Muscle of leg (tissue), 11 donors: Measurements from ENCODE around the gene CEACAM4. TPM values are rescaled to one million over a fixed set of nuclear protein-coding genes. Genes with fewer than 3 reads are reported as not detected.

Experiments used
- DNase-seq: peaks from one replicate; pipeline ENCODE4 v3.0.0; 2013
- H3K27ac ChIP-seq: one replicate; pipeline ENCODE4 v1.5.1; 2013; ENCODE audit warnings: mild to moderate bottlenecking, low read length, control low read depth
- H3K27me3 ChIP-seq: one replicate; pipeline ENCODE4 v1.6.1; 2013; ENCODE audit warnings: low read length; ENCODE audit not compliant: control insufficient read depth, insufficient read depth
- H3K36me3 ChIP-seq: one replicate; pipeline ENCODE4 v1.6.1; 2013; ENCODE audit warnings: low read length; ENCODE audit not compliant: control insufficient read depth, insufficient read depth
- H3K4me1 ChIP-seq: one replicate; pipeline ENCODE4 v1.6.1; 2013; ENCODE audit warnings: low read length; ENCODE audit not compliant: control insufficient read depth, insufficient read depth
- H3K4me3 ChIP-seq: one replicate; pipeline ENCODE4 v1.5.1; 2013; ENCODE audit warnings: low read length, control low read depth
- H3K9me3 ChIP-seq: replicated peaks from 2 replicates; pipeline ENCODE4 v1.6.1; 2013; ENCODE audit warnings: low read depth, low read length; ENCODE audit not compliant: control insufficient read depth
- WGBS: methylation state at CpG from one replicate; pipeline ENCODE4 v1.1.5; 2013; ENCODE audit warnings: missing lambda C conversion rate; ENCODE audit not compliant: insufficient coverage; 5-methylcytosine and 5-hydroxymethylcytosine counted together
- polyA plus RNA-seq, 8 donors: library from polyadenylated mRNA; unstranded; fragments of 120-200 nt; gene quantifications; one replicate each; pipeline versions ENCODE4 v1.2.1 to v1.2.3, GENCODE V29; 2013; ENCODE audit warnings: inconsistent platforms in 1 of 8, low replicate concordance in 1 of 8; ENCODE audit not compliant: insufficient read length in 8 of 8, insufficient read depth in 1 of 8
- total RNA-seq: library from RNA; stranded (reverse); fragments of 120-200 nt; gene quantifications from one replicate; pipeline ENCODE4 v1.2.4, GENCODE V29; 2013

CEACAM4 gene
- total and polyA plus RNA-seq, 9 donors: 0.10 to 0.35 (median 0.25) TPM; not detected in 3

- Histone ChIP-seq H3K27me3 (no peaks in the 10 kb centered on the region), H3K4me1 (no peaks in the 10 kb centered on the region), H3K4me3 (no peak overlapping the region), H3K27ac (no peak overlapping the region), H3K9me3 (no peaks in the 10 kb centered on the region), H3K36me3 (no peaks in the 10 kb centered on the region)
- no CpG with 5 or more reads among the region's 6 CpGs for WGBS
- peak; percentile 16 for DNase-seq
Measured at GRCh38 chr19:41641879-41642485, 15.1 kb upstream of the CEACAM4 start.

GRCh38 chr19:41638641-41639081 is 11.8 kb upstream of the CEACAM4 start:
- Histone ChIP-seq H3K27ac (no peak overlapping the region), H3K4me1 (no peaks in the 10 kb centered on the region), H3K36me3 (no peaks in the 10 kb centered on the region), H3K27me3 (no peaks in the 10 kb centered on the region), H3K9me3 (no peaks in the 10 kb centered on the region), H3K4me3 (no peak overlapping the region)
- DNase-seq: no peak
- WGBS: 45% methylated on average over 3 of the region's 6 CpGs

GRCh38 chr19:41637484-41637883 is 10.6 kb upstream of the CEACAM4 start:
- Histone ChIP-seq H3K9me3 (no peaks in the 10 kb centered on the region), H3K36me3 (no peaks in the 10 kb centered on the region), H3K4me3 (no peak overlapping the region), H3K27me3 (no peaks in the 10 kb centered on the region), H3K27ac (no peak overlapping the region), H3K4me1 (no peaks in the 10 kb centered on the region)
- no peak for DNase-seq
- WGBS: 60% methylated on average over 1 of the region's 2 CpGs

GRCh38 chr19:41627966-41628675 is 1.2 kb upstream of the CEACAM4 start:
- no peak for DNase-seq
- no peak overlapping the region for H3K4me3 ChIP-seq
- WGBS: 48% methylated on average over 6 of the region's 8 CpGs
- H3K27me3 ChIP-seq: no peaks in the 10 kb centered on the region
- no peaks in the 10 kb centered on the region for H3K4me1 ChIP-seq
- no peaks in the 10 kb centered on the region for H3K36me3 ChIP-seq
- H3K9me3 ChIP-seq: peaks cover 4% of the 10 kb centered on the region
- H3K27ac ChIP-seq: no peak overlapping the region

- Histone ChIP-seq H3K4me1 (no peaks in the 10 kb centered on the region), H3K9me3 (peaks cover 4% of the 10 kb centered on the region), H3K27ac (no peak overlapping the region), H3K27me3 (no peaks in the 10 kb centered on the region), H3K4me3 (no peak overlapping the region), H3K36me3 (no peaks in the 10 kb centered on the region)
- DNase-seq: no peak
- WGBS: no CpG with 5 or more reads among the region's 3 CpGs
Measured at GRCh38 chr19:41626278-41626677, 596 bp downstream of the CEACAM4 start.

GRCh38 chr19:41624937-41625336 is 1.9 kb downstream of the CEACAM4 start:
- Histone ChIP-seq H3K27me3 (no peaks in the 10 kb centered on the region), H3K4me1 (no peaks in the 10 kb centered on the region), H3K36me3 (no peaks in the 10 kb centered on the region)

GRCh38 chr19:41624515-41624914 is 2.4 kb downstream of the CEACAM4 start:
- no peak for DNase-seq
- Histone ChIP-seq H3K27ac (no peak overlapping the region), H3K9me3 (no peaks in the 10 kb centered on the region), H3K4me3 (no peak overlapping the region), H3K27me3 (no peaks in the 10 kb centered on the region), H3K36me3 (no peaks in the 10 kb centered on the region), H3K4me1 (no peaks in the 10 kb centered on the region)
- no CpG with 5 or more reads among the region's 7 CpGs for WGBS

More at GRCh38 chr19:41624937-41625336, 1.9 kb downstream of the CEACAM4 start:
- Histone ChIP-seq H3K27ac (no peak overlapping the region), H3K4me3 (no peak overlapping the region), H3K9me3 (no peaks in the 10 kb centered on the region)
- no peak for DNase-seq
- WGBS: 40% methylated on average over 1 of the region's 4 CpGs

- no peaks in the 10 kb centered on the region for H3K9me3 ChIP-seq
- WGBS: no CpG with 5 or more reads among the region's 4 CpGs
- no peaks in the 10 kb centered on the region for H3K27me3 ChIP-seq
- no peaks in the 10 kb centered on the region for H3K36me3 ChIP-seq
- H3K4me3 ChIP-seq: no peak overlapping the region
- no peaks in the 10 kb centered on the region for H3K4me1 ChIP-seq
- DNase-seq: no peak
- H3K27ac ChIP-seq: no peak overlapping the region
Measured at GRCh38 chr19:41623360-41623759, 3.5 kb downstream of the CEACAM4 start.

- H3K36me3 ChIP-seq: no peaks in the 10 kb centered on the region
- no peaks in the 10 kb centered on the region for H3K4me1 ChIP-seq
- no peaks in the 10 kb centered on the region for H3K27me3 ChIP-seq
- no peak overlapping the region for H3K4me3 ChIP-seq
- no peak overlapping the region for H3K27ac ChIP-seq
- DNase-seq: no peak
- WGBS: 71% methylated on average over 7 of the region's 7 CpGs
- H3K9me3 ChIP-seq: no peaks in the 10 kb centered on the region
Measured at GRCh38 chr19:41621654-41622053, 5.2 kb downstream of the CEACAM4 start.

GRCh38 chr19:41621226-41621625 is 5.6 kb downstream of the CEACAM4 start:
- Histone ChIP-seq H3K27ac (no peak overlapping the region), H3K4me3 (no peak overlapping the region), H3K27me3 (no peaks in the 10 kb centered on the region), H3K4me1 (no peaks in the 10 kb centered on the region), H3K9me3 (no peaks in the 10 kb centered on the region), H3K36me3 (no peaks in the 10 kb centered on the region)
- DNase-seq: no peak
- 55% methylated on average over 2 of the region's 4 CpGs for WGBS
